K562 (cell line): ENCODE results near the gene CSF2. TPM values are rescaled to one million over a fixed set of nuclear protein-coding genes. Genes with fewer than 3 reads are reported as not detected.
A peak's percentile ranks its signal among the peaks of the same experiment; 100 is the strongest.

Source experiments
- ATAC-seq: fragments of 200-7000 bp; cut with Tn5 transposase; 3 replicates; pipeline ENCODE4 v1.9.1; 2020; ENCODE audit warnings: moderate library complexity
- BruUV-seq: library from RNA; stranded (reverse); fragments of 400-500 nt; replicated peaks from 2 replicates; lab custom pipeline; 2021; lab: Mats Ljungman, UMichigan
- CTCF ChIA-PET: fragments of 300-600 bp; formaldehyde crosslinking; extraction: SDS; loops from one replicate; lab custom pipeline; 2021; ENCODE audit warnings: low intra/inter-chr PET ratio; lab: Yijun Ruan, JAX
- POLR2A ChIA-PET: fragments of 300-600, 350-650 bp; sonication (Branson Sonifier 250); formaldehyde crosslinking; extraction: SDS; loops from one replicate; lab custom pipeline; 2021; ENCODE audit warnings: antibody characterized with exemption, inconsistent platforms; lab: Yijun Ruan, JAX
- DNase-seq, 4 experiments: peaks; one replicate each; pipeline versions ENCODE4 v3.0.0 to v3.0.0-alpha.2; 2011 to 2018; ENCODE audit warnings: low spot score in 3 of 4, mixed read lengths in 3 of 4; ENCODE audit errors: extremely low read depth in 1 of 4
- FAIRE-seq: peaks from 2 replicates; lab custom pipeline; 2011; peaks lifted over from hg19 to GRCh38; lab: Jason Lieb, UNC
- H2AFZ ChIP-seq: 2 replicates; pipeline ENCODE4 v1.6.0; 2011; ENCODE audit warnings: low read depth, low read length, control low read depth, inconsistent platforms
- H3K27ac ChIP-seq: fragments of 200-600 bp; 3 replicates; pipeline ENCODE4 v1.8.0; 2011; ENCODE audit warnings: low read depth, mild to moderate bottlenecking, control low read depth, inconsistent platforms, low read length, moderate library complexity, mixed read lengths; ENCODE audit errors: extremely low read depth
- H3K27me3 ChIP-seq, 2 experiments: fragments of 300-600 bp in 1 of 2; 2 replicates in 1 of 2; 3 replicates in 1 of 2; pipeline versions ENCODE4 v1.6.0 to v1.8.0; 2011; ENCODE audit warnings: inconsistent platforms in 2 of 2, low read length in 2 of 2, mild to moderate bottlenecking in 1 of 2, mixed read lengths in 1 of 2, moderate library complexity in 1 of 2; ENCODE audit not compliant: control insufficient read depth in 2 of 2, insufficient read depth in 2 of 2
- H3K36me3 ChIP-seq: fragments of 300-600 bp; 3 replicates; pipeline ENCODE4 v1.8.0; 2011; ENCODE audit warnings: mild to moderate bottlenecking, low read length, inconsistent platforms; ENCODE audit not compliant: control insufficient read depth, insufficient read depth
- H3K4me1 ChIP-seq, 2 experiments: fragments of 200-600 bp in 1 of 2; replicated peaks in 1 of 2; 2 replicates in 1 of 2; 3 replicates in 1 of 2; pipeline versions ENCODE4 v1.5.1 to v1.8.0; 2011; ENCODE audit warnings: inconsistent platforms in 2 of 2, low read length in 2 of 2, mild to moderate bottlenecking in 1 of 2, mixed read lengths in 1 of 2, moderate library complexity in 1 of 2; ENCODE audit not compliant: control insufficient read depth in 2 of 2, insufficient read depth in 2 of 2
- H3K4me2 ChIP-seq: 2 replicates; pipeline ENCODE4 v1.6.1; 2011; ENCODE audit warnings: low read length, control low read depth, inconsistent platforms, mixed read lengths; ENCODE audit not compliant: insufficient read depth
- H3K4me3 ChIP-seq: fragments of 200-600 bp; sonication (generic), shearing (Covaris generic); 2 replicates; pipeline ENCODE4 v1.5.1; 2016; ENCODE audit warnings: control low read depth, inconsistent platforms
- H3K79me2 ChIP-seq: fragments of 200-600 bp; 3 replicates; pipeline ENCODE4 v1.8.0; 2011; ENCODE audit warnings: low read length, inconsistent platforms; ENCODE audit not compliant: control insufficient read depth, insufficient read depth
- H3K9ac ChIP-seq, 2 experiments: 2 replicates each; pipeline versions ENCODE4 v1.6.0 to v1.6.1; 2011; ENCODE audit warnings: low read depth in 2 of 2, low read length in 2 of 2, control low read depth in 1 of 2, inconsistent platforms in 1 of 2, mild to moderate bottlenecking in 1 of 2, mixed read lengths in 1 of 2; ENCODE audit not compliant: insufficient read depth in 1 of 2
- H3K9me1 ChIP-seq: one replicate; pipeline ENCODE4 v1.6.0; 2011; ENCODE audit warnings: inconsistent platforms, mild to moderate bottlenecking, low read length, moderate library complexity; ENCODE audit not compliant: control insufficient read depth, insufficient read depth
- H3K9me3 ChIP-seq: replicated peaks from 2 replicates; pipeline ENCODE4 v1.5.1; 2011; ENCODE audit warnings: low read depth, low read length, inconsistent platforms; ENCODE audit not compliant: control insufficient read depth, insufficient read depth
- H4K20me1 ChIP-seq: replicated peaks from 2 replicates; pipeline ENCODE4 v1.6.1; 2011; ENCODE audit warnings: low read length, inconsistent platforms, mixed read lengths; ENCODE audit not compliant: control insufficient read depth, insufficient read depth
- CREB3L1 ChIP-seq: fragments of 450-650 bp; IDR thresholded peaks from 2 replicates; pipeline ENCODE4 v1.6.1; 2014; ENCODE audit warnings: low read depth, mild to moderate bottlenecking, moderate library complexity, borderline replicate concordance
- EHMT2 ChIP-seq: fragments of 450-650 bp; IDR thresholded peaks from 2 replicates; pipeline ENCODE4 v1.6.1; 2018; ENCODE audit warnings: antibody characterized with exemption
- HDAC6 ChIP-seq: IDR thresholded peaks from 2 replicates; pipeline ENCODE4 v1.6.1; 2012; ENCODE audit warnings: low read depth, mild to moderate bottlenecking, control low read depth, inconsistent platforms, low read length, moderate library complexity
- MIER1 ChIP-seq: fragments of 450-650 bp; IDR thresholded peaks from 2 replicates; pipeline ENCODE4 v1.6.1; 2016; ENCODE audit warnings: antibody characterized with exemption, mild to moderate bottlenecking, low read depth
- REST ChIP-seq, 2 experiments: fragments of 450-650 bp; formaldehyde crosslinking in 1 of 2; IDR thresholded peaks; 2 replicates each; pipeline versions ENCODE4 v1.4.0 to v1.6.1; 2014 to 2020; ENCODE audit warnings: mild to moderate bottlenecking in 2 of 2, borderline replicate concordance in 1 of 2, low read depth in 1 of 2
- SIN3A ChIP-seq, 2 experiments: fragments of 150-350 bp in 1 of 2; IDR thresholded peaks; 2 replicates each; pipeline ENCODE4 v1.6.1; 2011 to 2016; ENCODE audit warnings: borderline replicate concordance in 2 of 2, low read depth in 2 of 2, low read length in 2 of 2, mild to moderate bottlenecking in 2 of 2, moderate library complexity in 2 of 2; ENCODE audit not compliant: control insufficient read depth in 1 of 2
- TEAD1 ChIP-seq, 2 experiments: fragments of 450-650 bp in 1 of 2; sonication (generic) in 1 of 2; formaldehyde crosslinking; IDR thresholded peaks; 2 replicates each; pipeline versions ENCODE4 v1.4.0 to v1.8.0; 2020 to 2022; ENCODE audit warnings: mild to moderate bottlenecking in 2 of 2, missing genetic modification reagents in 1 of 2
- TEAD4 ChIP-seq, 2 experiments: sonication (generic) in 1 of 2; formaldehyde crosslinking in 1 of 2; IDR thresholded peaks; 2 replicates each; pipeline versions ENCODE4 v1.6.1 to v1.8.0; 2012 to 2022; ENCODE audit warnings: borderline replicate concordance in 1 of 2, inconsistent platforms in 1 of 2, low read length in 1 of 2, mild to moderate bottlenecking in 1 of 2, missing genetic modification reagents in 1 of 2
- WGBS: fragments of 100-300 bp; shearing (Covaris generic); methylation state at CpG from one replicate; pipeline ENCODE4 v1.1.6; 2016; ENCODE audit warnings: low coverage, mixed read lengths; ENCODE audit not compliant: insufficient coverage; ENCODE audit errors: missing lambda C conversion rate; 5-methylcytosine and 5-hydroxymethylcytosine counted together
- in situ Hi-C: fragments of 300-500 bp; cut with MboI; formaldehyde crosslinking; loops from 4 replicates; pipeline ENCODE4 v1.15.0; 2018; ENCODE audit warnings: inconsistent platforms, mixed read lengths
- intact Hi-C: fragments of 100-400 bp; cut with micrococcal nuclease; formaldehyde crosslinking; loops from 2 replicates; pipeline ENCODE4 v1.14.2; 2022
- polyA plus RNA-seq, 8 experiments: library from polyadenylated mRNA; depleted of rRNA in 4 of 8; stranded (reverse) in 5 of 8; unstranded in 3 of 8; fragments of >200 nt; fragmentation: Nextera tagmentation in 2 of 8; fragmentation: Illumina TruSeq in 1 of 8; extraction: Ambion mirVana in 2 of 8; extraction: Trizol in 1 of 8; gene quantifications; 2 replicates each; pipeline versions ENCODE4 v1.2.1 to v1.2.3, GENCODE V29; 2011 to 2014; ENCODE audit warnings: inconsistent platforms in 1 of 8, missing spikeins in 1 of 8
- total RNA-seq, 7 experiments: library from RNA; depleted of rRNA in 6 of 7; stranded (reverse); fragments of >200 nt in 6 of 7; fragmentation: Illumina TruSeq in 2 of 7; extraction: Trizol in 2 of 7; gene quantifications; 2 replicates each; pipeline versions ENCODE4 v1.2.1 to v1.2.3, GENCODE V29; 2011 to 2021; ENCODE audit warnings: low replicate concordance in 1 of 7

CSF2 gene
- total and polyA plus RNA-seq, 9 of the 15 experiments (the other 6 are each of a cell fraction or from before 2014, with no cell fraction given), result 0.25 to 0.29 TPM; not detected in 7

GRCh38 chr5:132024789-132025402, 48.7 kb upstream of the CSF2 start:
- Histone ChIP-seq H3K27ac (no peak overlapping the region), H3K36me3 (no peaks in the 10 kb centered on the region), H3K9ac (no peak overlapping the region), H3K9me3 (no peaks in the 10 kb centered on the region), H3K9me1 (no peaks in the 10 kb centered on the region), H4K20me1 (no peaks in the 10 kb centered on the region), H3K79me2 (no peaks in the 10 kb centered on the region), H2AFZ (no peak overlapping the region), H3K27me3 (peaks cover 6 to 40% of the 10 kb centered on the region in 2 experiments; a peak in 4 of 5 replicates), H3K4me2 (no peak overlapping the region), H3K4me1 (peaks cover 4 to 9% of the 10 kb centered on the region in 2 experiments; a peak in 3 of 5 replicates), H3K4me3 (no peak overlapping the region)
- in situ Hi-C loops, result loop anchor here (25.0 kb wide), 1 partner anchor 588 kb away; no protein-coding TSS in a partner anchor
- no TSS peak for BruUV-seq
- intact Hi-C loops, result no loop called here
- ATAC-seq (no peak), FAIRE-seq (no peak), DNase-seq (no peak)
- under 1% methylated on average over 8 of the region's 8 CpGs for WGBS
- TF ChIP-seq CREB3L1, result no peak
- TF ChIP-seq SIN3A (IDR thresholded peaks at IDR 0.05; ENCODE audit: borderline replicate concordance in 2 of 2, control insufficient read depth in 1 of 2, low read depth in 2 of 2, low read length in 2 of 2), result peak in 1 of 2 experiments; percentile 40; a peak in 1 of 4 replicates
- TF ChIP-seq MIER1, result peak; percentile 91
- TF ChIP-seq EHMT2, result peak; percentile 94
- peak in 1 of 2 experiments; percentile 42; a peak in 1 of 4 replicates for TF ChIP-seq TEAD1 (CRISPR knock-in tag; IDR thresholded peaks at IDR 0.05)
- TF ChIP-seq HDAC6, result no peak
- peak; percentile 95 for TF ChIP-seq REST (IDR thresholded peaks at IDR 0.05; ENCODE audit: borderline replicate concordance)
- TF ChIP-seq REST (CRISPR knock-in tag; IDR thresholded peaks at IDR 0.05; ENCODE audit: low read depth), result peak; percentile 73; the same call in 1 of the 2 replicates
- TF ChIP-seq TEAD4 (IDR thresholded peaks at IDR 0.05; ENCODE audit: low read length), result no peak
- TF ChIP-seq TEAD4 (CRISPR knock-in tag; IDR thresholded peaks at IDR 0.05; ENCODE audit: borderline replicate concordance), result 0 out of 2 replicates have a peak, but pooled peaks have one; percentile 22
- ChIA-PET POLR2A (interaction anchor here (0.5 kb wide), 1 partner anchor 591 kb away, joined by 3 read pairs; no protein-coding TSS in a partner anchor), CTCF (no interaction called here)
